VCaP (cell line): Measurements from ENCODE around the gene IRF2BP2.

Experiments
- H3K27ac ChIP-seq: fragments of 450-650 bp; 2 replicates; pipeline ENCODE4 v1.5.1; 2017
- TF ChIP-seq, protein P1 (sequence below): fragments of 450-650 bp; conservative IDR thresholded peaks from 2 replicates; pipeline ENCODE4 v1.5.1; 2017; ENCODE audit warnings: mild to moderate bottlenecking, moderate library complexity

The IRF2BP2 gene

DNA sequence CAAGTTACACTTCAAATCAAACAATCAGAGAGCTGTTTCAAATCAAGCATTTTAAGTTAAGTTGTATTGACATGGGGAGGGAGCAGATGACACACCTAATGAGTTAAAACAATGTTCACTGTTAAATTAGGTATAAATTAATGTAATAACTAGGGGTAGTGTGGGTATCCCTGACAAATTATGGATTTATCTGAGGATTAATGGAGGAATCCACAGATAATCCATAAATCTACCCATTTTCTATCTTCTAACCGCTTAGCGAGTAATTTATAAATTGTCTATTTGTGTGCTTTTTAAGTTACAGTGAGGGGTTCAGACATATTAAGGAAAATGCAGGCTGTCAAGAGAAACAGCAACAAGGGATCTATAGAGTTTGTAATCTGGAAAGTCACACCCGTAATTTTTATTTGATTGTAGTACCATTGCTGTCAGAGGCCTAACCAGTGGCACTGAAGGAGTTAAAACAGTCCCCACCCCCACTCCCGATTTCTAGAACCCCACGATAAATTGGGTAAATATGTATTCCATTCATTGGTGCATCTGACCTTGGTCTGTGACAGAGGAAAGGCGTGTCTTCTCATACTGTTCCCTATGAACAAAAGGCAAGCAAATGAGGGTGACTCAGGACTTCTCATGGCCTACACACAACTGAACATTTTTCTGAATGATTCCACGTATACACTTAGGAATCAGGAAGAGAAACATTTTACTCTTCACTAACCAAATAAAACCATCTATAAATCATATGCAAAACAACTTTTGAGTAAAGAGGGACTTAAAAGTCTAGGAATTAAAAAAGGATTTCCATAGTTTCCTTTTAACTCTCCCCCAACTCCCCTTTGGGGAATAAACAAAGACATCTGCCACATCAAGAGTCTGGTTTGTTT, 7.4 kb downstream of the IRF2BP2 start:
- peak overlapping the region; percentile 99 for H3K27ac ChIP-seq
- TF ChIP-seq, protein P1, sequence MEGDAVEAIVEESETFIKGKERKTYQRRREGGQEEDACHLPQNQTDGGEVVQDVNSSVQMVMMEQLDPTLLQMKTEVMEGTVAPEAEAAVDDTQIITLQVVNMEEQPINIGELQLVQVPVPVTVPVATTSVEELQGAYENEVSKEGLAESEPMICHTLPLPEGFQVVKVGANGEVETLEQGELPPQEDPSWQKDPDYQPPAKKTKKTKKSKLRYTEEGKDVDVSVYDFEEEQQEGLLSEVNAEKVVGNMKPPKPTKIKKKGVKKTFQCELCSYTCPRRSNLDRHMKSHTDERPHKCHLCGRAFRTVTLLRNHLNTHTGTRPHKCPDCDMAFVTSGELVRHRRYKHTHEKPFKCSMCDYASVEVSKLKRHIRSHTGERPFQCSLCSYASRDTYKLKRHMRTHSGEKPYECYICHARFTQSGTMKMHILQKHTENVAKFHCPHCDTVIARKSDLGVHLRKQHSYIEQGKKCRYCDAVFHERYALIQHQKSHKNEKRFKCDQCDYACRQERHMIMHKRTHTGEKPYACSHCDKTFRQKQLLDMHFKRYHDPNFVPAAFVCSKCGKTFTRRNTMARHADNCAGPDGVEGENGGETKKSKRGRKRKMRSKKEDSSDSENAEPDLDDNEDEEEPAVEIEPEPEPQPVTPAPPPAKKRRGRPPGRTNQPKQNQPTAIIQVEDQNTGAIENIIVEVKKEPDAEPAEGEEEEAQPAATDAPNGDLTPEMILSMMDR = no peak

DNA sequence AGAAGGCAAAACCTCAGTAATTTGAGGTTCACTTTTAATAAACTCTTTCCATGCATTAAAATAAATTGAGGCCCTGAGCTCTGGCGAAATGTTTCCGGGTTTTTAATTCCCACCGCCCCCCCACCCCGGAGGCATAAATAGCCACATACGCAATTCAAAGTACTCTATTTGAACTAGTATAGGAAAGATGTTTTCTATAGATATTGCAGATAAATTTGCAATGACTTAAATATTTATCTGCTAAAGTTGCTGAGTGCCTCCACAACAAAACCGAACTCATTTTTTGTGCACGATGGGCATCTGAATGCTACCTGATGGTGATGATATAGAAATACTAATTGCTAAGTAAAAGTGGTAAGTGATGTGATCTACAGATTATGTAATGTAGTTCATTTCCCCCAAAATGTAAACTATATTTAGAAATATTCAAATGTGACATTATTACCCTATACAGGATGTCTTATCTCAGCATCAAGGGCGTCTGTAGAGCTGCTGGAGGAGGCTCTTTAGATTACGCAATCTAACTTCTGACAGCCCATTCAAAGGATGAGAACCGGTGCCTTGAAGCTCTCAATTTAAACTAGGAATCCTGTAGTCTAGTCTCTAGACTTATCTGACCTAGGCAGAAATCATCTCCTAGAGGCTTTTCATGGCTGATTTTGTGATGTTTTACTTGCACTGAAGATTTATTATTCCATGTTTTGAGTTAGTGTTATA, 8.5 kb downstream of the IRF2BP2 start:
- TF ChIP-seq, protein P1 = no peak
- peak overlapping the region; percentile 99 for H3K27ac ChIP-seq

DNA sequence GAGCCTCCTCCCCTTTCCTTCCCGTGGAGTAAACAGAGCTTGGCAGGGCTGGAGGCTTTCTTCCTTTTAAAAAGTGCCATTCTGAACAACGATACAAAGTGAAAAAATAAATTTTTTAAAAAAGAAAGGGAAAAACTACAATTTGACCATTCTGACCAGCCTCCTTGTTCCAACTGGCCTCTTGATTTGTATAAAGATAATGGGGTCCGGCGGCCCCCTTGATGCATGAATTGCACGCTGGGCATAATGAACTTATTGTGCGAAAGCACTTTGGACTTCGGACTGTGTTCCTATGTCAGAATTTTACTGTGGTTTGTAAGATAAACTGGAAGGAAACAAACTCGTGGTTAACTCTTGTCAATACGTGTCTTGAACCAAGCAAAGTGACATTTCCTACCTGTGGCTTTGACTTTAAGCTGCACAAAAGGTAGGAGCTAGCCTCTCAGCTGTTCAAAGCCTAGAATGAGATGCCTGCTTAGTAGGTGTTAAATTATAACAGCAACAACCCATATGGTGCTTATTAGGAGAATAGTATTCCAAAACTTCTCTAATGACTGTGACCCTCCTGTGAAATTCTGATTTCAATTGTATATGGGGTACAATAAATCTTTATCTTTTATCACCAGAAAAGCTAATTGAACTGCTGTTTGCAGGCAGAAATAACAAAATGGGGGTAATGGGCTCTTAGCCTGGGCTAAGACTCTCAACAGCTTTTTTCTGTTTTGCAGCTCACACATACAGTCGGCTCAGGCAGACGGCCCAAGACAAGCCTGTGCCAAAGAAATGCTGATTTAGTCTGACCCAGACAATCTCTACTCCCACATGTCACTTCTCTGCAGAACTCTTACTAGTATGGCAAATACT, 9.3 kb downstream of the IRF2BP2 start:
- TF ChIP-seq, protein P1 = no peak
- peak overlapping the region; percentile 99 for H3K27ac ChIP-seq

DNA sequence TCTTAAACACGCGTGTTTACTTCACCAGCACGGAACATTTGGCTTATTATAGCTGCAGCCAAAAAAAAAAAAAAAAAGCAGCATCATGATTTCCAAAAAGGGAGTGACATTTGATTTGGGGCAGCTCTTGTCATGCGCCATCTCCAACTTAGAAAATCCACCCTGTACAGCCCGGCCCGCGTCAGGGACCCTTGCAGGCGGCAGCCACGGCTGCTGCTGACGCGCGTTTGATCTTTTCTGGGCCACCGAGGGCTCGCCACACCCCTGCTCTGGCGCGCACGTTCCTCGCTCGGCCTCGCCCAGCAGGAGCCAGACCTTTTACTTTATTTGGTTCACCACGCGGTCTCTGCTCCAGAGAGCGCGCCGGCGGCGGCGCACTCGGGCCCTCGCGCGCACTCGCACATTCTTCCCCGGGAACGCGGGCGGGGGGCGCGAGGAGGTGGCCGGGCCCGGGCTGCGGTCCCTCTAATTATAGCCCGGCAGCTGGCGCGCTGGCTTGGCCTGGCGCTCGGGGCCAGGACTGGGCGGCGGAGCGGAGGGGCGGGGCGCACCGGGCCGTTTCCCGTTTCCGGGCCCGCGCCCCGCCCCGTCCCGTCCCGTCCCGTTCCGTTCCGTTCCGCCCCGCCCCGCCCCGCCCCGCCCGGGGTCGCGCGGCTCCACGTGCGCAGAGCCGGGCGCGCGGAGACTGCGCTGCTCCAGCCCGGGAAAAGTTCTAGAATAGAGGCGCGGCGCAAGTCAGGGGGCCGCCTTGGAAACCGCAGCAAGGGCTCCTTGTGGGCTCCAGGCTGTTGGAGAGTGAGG, 10.2 kb downstream of the IRF2BP2 start:
- H3K27ac ChIP-seq = peak overlapping the region; percentile 99
- TF ChIP-seq, protein P1 = no peak

DNA sequence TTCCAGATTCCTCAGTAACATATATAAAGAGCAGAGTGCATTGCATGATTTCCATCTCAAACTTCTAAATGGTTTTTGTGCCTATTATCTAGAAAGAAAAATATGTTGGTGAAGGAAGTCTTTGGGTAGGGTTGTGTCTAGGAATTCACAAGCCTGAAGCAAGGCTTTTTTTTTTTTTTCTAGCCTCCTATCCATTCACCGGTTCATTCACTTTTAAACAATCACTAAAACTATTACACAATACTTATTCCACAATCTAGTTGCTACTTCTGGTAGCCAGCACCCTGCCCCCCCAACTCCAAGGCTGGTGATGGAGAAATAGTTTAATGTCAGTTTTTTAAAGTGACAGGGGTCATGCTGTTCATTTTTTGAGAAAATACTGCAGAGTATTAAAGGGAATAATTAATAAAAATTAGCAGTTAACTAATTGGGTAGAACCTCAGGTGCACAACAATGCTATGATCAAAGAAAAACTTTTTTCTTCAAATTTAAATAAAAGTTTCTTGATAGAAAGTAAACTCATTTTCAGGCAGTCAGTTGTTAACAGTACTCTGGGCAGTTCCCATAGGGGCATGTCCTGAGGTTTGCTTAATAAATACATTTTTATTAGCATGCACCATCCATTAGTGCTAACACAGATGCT, 10.9 kb downstream of the IRF2BP2 start:
- peak overlapping the region; percentile 99 for H3K27ac ChIP-seq
- TF ChIP-seq, protein P1 = no peak

DNA sequence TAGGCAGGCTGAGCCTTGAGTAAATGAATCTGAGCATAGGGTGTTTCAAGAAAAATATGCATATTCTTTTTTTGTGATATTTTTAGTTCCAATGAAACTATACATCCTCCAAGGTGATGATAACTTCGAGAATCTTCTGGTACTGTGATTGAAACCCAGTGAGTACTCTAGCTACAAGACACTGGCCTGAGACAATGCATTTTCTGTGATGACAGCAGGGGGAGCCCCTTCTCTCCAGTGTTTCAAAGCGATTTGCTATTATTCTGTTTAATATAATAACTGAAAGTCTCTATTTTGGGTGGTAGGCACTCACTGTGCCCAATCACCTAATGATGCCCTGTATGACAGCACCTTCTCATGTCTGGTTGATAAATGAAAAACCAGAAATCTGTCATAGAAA, 12.1 kb downstream of the IRF2BP2 start:
- H3K27ac ChIP-seq = no peak overlapping the region
- TF ChIP-seq, protein P1 = peak; percentile 72
